IMR-90 (cell line): ENCODE data around the gene ADCYAP1R1. TPM values are rescaled to one million over a fixed set of nuclear protein-coding genes. Genes with fewer than 3 reads are reported as not detected.

Experiments
- ATAC-seq: fragments of 200-7000 bp; cut with Tn5 transposase; 2 replicates; pipeline ENCODE4 v1.9.1; 2020; ENCODE audit warnings: low read depth, mild to moderate bottlenecking, moderate library complexity
- BruUV-seq: library from RNA; stranded (reverse); fragments of 400-500 nt; replicated peaks from 2 replicates; lab custom pipeline; 2021; lab: Mats Ljungman, UMichigan
- CTCF ChIA-PET: fragments of 300-600 bp; formaldehyde crosslinking; extraction: SDS; loops from one replicate; lab custom pipeline; 2021; ENCODE audit warnings: antibody characterized with exemption; lab: Yijun Ruan, JAX
- POLR2A ChIA-PET: fragments of 300-600 bp; sonication (Branson Sonifier 250); formaldehyde crosslinking; loops from one replicate; lab custom pipeline; 2022; ENCODE audit warnings: antibody characterized with exemption; ENCODE audit not compliant: unreplicated experiment; lab: Charles Lee
- DNase-seq: peaks from one replicate; pipeline ENCODE4 v3.0.0; 2013
- H2AFZ ChIP-seq: replicated peaks from 2 replicates; pipeline ENCODE3; 2013; ENCODE audit warnings: low read length, mild to moderate bottlenecking; ENCODE audit not compliant: poor library complexity
- H2AK5ac ChIP-seq: 2 replicates; pipeline ENCODE4 v1.6.1; 2013; ENCODE audit warnings: low read depth, low read length, inconsistent platforms
- H2AK9ac ChIP-seq: replicated peaks from 2 replicates; pipeline ENCODE3; 2013; ENCODE audit warnings: mild to moderate bottlenecking, low read depth, low read length, moderate library complexity; ENCODE audit not compliant: poor library complexity
- H2BK120ac ChIP-seq: 2 replicates; pipeline ENCODE4 v1.6.1; 2013; ENCODE audit warnings: low read depth, low read length, inconsistent platforms
- H2BK15ac ChIP-seq: 3 replicates; pipeline ENCODE4 v1.6.1; 2013; ENCODE audit warnings: low read depth, low read length, inconsistent platforms
- H2BK20ac ChIP-seq: 2 replicates; pipeline ENCODE4 v1.6.1; 2013; ENCODE audit warnings: low read depth, mild to moderate bottlenecking, inconsistent platforms, low read length, moderate library complexity
- H2BK5ac ChIP-seq: 2 replicates; pipeline ENCODE4 v1.6.1; 2013; ENCODE audit warnings: mild to moderate bottlenecking, low read depth, low read length, inconsistent platforms; ENCODE audit not compliant: poor library complexity, severe bottlenecking
- H3K14ac ChIP-seq: replicated peaks from 2 replicates; pipeline ENCODE4 v1.6.1; 2013; ENCODE audit warnings: low read depth, low read length, inconsistent platforms
- H3K18ac ChIP-seq: 2 replicates; pipeline ENCODE4 v1.6.1; 2013; ENCODE audit warnings: low read depth, low read length, control low read depth
- H3K23ac ChIP-seq: 2 replicates; pipeline ENCODE4 v1.6.1; 2013; ENCODE audit warnings: low read depth, low read length, inconsistent platforms
- H3K27ac ChIP-seq: 2 replicates; pipeline ENCODE4 v1.5.1; 2013; ENCODE audit warnings: mild to moderate bottlenecking, control low read depth, low read length; ENCODE audit not compliant: insufficient read depth
- H3K27me3 ChIP-seq: 2 replicates; pipeline ENCODE4 v1.6.1; 2013; ENCODE audit warnings: low read length; ENCODE audit not compliant: control insufficient read depth, insufficient read depth
- H3K36me3 ChIP-seq: 2 replicates; pipeline ENCODE4 v1.6.1; 2013; ENCODE audit warnings: low read length, mixed read lengths; ENCODE audit not compliant: control insufficient read depth, insufficient read depth
- H3K4ac ChIP-seq: 2 replicates; pipeline ENCODE4 v1.6.1; 2013; ENCODE audit warnings: low read depth, low read length, inconsistent platforms
- H3K4me1 ChIP-seq: 2 replicates; pipeline ENCODE4 v1.6.1; 2013; ENCODE audit warnings: low read length, mixed read lengths; ENCODE audit not compliant: control insufficient read depth, insufficient read depth
- H3K4me2 ChIP-seq: 2 replicates; pipeline ENCODE4 v1.6.1; 2013; ENCODE audit warnings: low read depth, mild to moderate bottlenecking, control low read depth, low read length, moderate library complexity
- H3K4me3 ChIP-seq: 2 replicates; pipeline ENCODE4 v1.5.1; 2013; ENCODE audit warnings: low read depth, mild to moderate bottlenecking, control low read depth, low read length, moderate library complexity; ENCODE audit not compliant: insufficient read depth
- H3K56ac ChIP-seq: 2 replicates; pipeline ENCODE4 v1.6.1; 2013; ENCODE audit warnings: low read length, inconsistent platforms; ENCODE audit not compliant: insufficient read depth; ENCODE audit errors: extremely low read depth
- H3K79me1 ChIP-seq, 2 experiments: 2 replicates each; pipeline ENCODE4 v1.6.1; 2013; ENCODE audit warnings: low read length in 2 of 2, inconsistent platforms in 1 of 2, low read depth in 1 of 2
- H3K9ac ChIP-seq: 2 replicates; pipeline ENCODE4 v1.6.1; 2013; ENCODE audit warnings: low read depth, low read length, control low read depth
- H3K9me1 ChIP-seq: 2 replicates; pipeline ENCODE4 v1.6.1; 2013; ENCODE audit warnings: low read length, inconsistent platforms; ENCODE audit not compliant: insufficient read depth
- H3K9me3 ChIP-seq: 2 replicates; pipeline ENCODE4 v1.6.1; 2013; ENCODE audit warnings: low read length; ENCODE audit not compliant: control insufficient read depth, insufficient read depth
- H4K20me1 ChIP-seq: 2 replicates; pipeline ENCODE4 v1.6.1; 2013; ENCODE audit warnings: low read length, inconsistent platforms; ENCODE audit not compliant: insufficient read depth
- H4K5ac ChIP-seq: 2 replicates; pipeline ENCODE4 v1.6.1; 2013; ENCODE audit warnings: mild to moderate bottlenecking, low read depth, low read length, control low read depth
- H4K8ac ChIP-seq, 2 experiments: 2 replicates each; pipeline ENCODE4 v1.6.1; 2013; ENCODE audit warnings: low read depth in 2 of 2, low read length in 2 of 2, control low read depth in 1 of 2, inconsistent platforms in 1 of 2
- H4K91ac ChIP-seq: 2 replicates; pipeline ENCODE4 v1.6.1; 2013; ENCODE audit warnings: low read depth, low read length, inconsistent platforms; ENCODE audit not compliant: insufficient read depth
- BHLHE40 ChIP-seq: fragments of 150-350 bp; IDR thresholded peaks from 2 replicates; pipeline ENCODE4 v1.6.1; 2016; ENCODE audit warnings: mild to moderate bottlenecking, low read depth, low read length
- POLR2A ChIP-seq: IDR thresholded peaks from 2 replicates; pipeline ENCODE4 v1.6.1; 2012; ENCODE audit warnings: mild to moderate bottlenecking, low read depth, low read length
- WGBS, 2 experiments: methylation state at CpG; one replicate each; pipeline versions ENCODE4 v1.1.5 to v1.1.7; 2013; ENCODE audit warnings: missing lambda C conversion rate in 2 of 2; ENCODE audit not compliant: insufficient read length in 1 of 2; ENCODE audit errors: extremely low coverage in 2 of 2; 5-methylcytosine and 5-hydroxymethylcytosine counted together
- dilution Hi-C: fragments of 300-500 bp; cut with HindIII; formaldehyde crosslinking; loops from one replicate; pipeline ENCODE4 v1.14.3; 2018; ENCODE audit warnings: low sequenced_read_pairs; ENCODE audit not compliant: unreplicated experiment
- in situ Hi-C: fragments of 300-500 bp; cut with MboI; formaldehyde crosslinking; loops from 3 replicates; pipeline ENCODE4 v1.14.3; 2019; ENCODE audit warnings: low sequenced_read_pairs, inconsistent platforms, mixed read lengths
- intact Hi-C: fragments of 100-400 bp; cut with micrococcal nuclease; formaldehyde crosslinking; loops from 2 replicates; pipeline ENCODE4 v1.10.0; 2022
- polyA plus RNA-seq, 3 experiments: library from polyadenylated mRNA; depleted of rRNA; stranded (reverse); fragments of >200 nt; gene quantifications; 2 replicates each; pipeline ENCODE4 v1.2.3, GENCODE V29; 2012; ENCODE audit warnings: low replicate concordance in 1 of 3
- total RNA-seq: library from RNA; depleted of rRNA; stranded (reverse); fragments of >200 nt; gene quantifications from 2 replicates; pipeline ENCODE4 v1.2.3, GENCODE V29; 2012

The ADCYAP1R1 gene
- total and polyA plus RNA-seq, 2 of the 4 experiments (the other 2 are of a cell fraction): not detected

GRCh38 chr7:31119249-31119648, 67.1 kb downstream of the ADCYAP1R1 start:
- Histone ChIP-seq H2BK20ac (no peak overlapping the region), H3K4me3 (no peak overlapping the region), H3K79me1 (no peaks in the 10 kb centered on the region), H4K20me1 (no peaks in the 10 kb centered on the region), H2BK5ac (no peak overlapping the region), H2AK9ac (no peak overlapping the region), H3K9me1 (no peaks in the 10 kb centered on the region), H2AFZ (no peak overlapping the region), H4K91ac (no peak overlapping the region), H3K14ac (no peak overlapping the region), H2BK120ac (no peak overlapping the region), H3K27me3 (no peaks in the 10 kb centered on the region; the same call in 1 of the 2 replicates), H3K4me2 (no peak overlapping the region), H4K8ac (no peak overlapping the region), H3K4ac (no peak overlapping the region), H3K9me3 (no peaks in the 10 kb centered on the region), H3K18ac (no peak overlapping the region), H4K5ac (no peak overlapping the region), H3K23ac (no peak overlapping the region), H3K56ac (no peak overlapping the region), H2BK15ac (no peak overlapping the region), H3K4me1 (no peaks in the 10 kb centered on the region; the same call in 1 of the 2 replicates), H3K36me3 (no peaks in the 10 kb centered on the region), H2AK5ac (no peak overlapping the region), H3K27ac (no peak overlapping the region), H3K9ac (no peak overlapping the region)
- ATAC-seq (no peak), DNase-seq (no peak)
- BruUV-seq: no TSS peak
- no peak for TF ChIP-seq BHLHE40
- TF ChIP-seq POLR2A: no peak
- ChIA-PET POLR2A (no interaction called here), CTCF (interaction anchor here (2.0 kb wide), 1 partner anchor 136 kb away, joined by 5 read pairs; no protein-coding TSS in a partner anchor)
- dilution Hi-C loops: no loop called here
- intact Hi-C loops: no loop called here
- 60% methylated on average over 1 of the region's 4 CpGs; no CpG with 5 or more reads in 1 of the 2 experiments for WGBS, 2 experiments
- in situ Hi-C loops: no loop called here
